ENCODE measurements around the gene VSX2.
A peak's percentile ranks its signal among the peaks of the same experiment; 100 is the strongest.

Gene VSX2

DNA sequence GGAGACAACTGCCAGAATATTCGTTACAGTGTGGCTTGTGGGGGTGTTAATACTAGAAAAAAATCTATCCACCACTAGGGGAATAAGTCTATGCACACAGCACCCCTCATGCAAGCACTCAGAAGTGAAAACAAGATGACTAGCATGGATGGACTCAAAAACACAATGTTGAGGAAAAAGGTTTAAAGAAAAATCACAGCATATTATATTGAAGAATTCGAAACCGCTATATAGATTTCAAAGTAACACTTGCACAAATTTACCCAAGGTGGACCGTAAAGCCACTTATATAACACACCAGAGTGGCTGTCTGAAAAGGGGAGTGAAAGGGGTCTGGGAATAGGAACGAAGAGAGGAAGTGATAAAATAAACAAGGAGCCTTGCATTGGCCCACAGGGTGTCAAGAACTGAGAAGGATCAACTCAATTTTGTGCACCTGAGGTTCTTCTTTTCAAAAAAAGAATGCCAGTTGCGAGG is 62.9 kb downstream of the VSX2 start:
- peak; percentile 83 for DNase-seq (ENCODE audit: low spot score)

DNA sequence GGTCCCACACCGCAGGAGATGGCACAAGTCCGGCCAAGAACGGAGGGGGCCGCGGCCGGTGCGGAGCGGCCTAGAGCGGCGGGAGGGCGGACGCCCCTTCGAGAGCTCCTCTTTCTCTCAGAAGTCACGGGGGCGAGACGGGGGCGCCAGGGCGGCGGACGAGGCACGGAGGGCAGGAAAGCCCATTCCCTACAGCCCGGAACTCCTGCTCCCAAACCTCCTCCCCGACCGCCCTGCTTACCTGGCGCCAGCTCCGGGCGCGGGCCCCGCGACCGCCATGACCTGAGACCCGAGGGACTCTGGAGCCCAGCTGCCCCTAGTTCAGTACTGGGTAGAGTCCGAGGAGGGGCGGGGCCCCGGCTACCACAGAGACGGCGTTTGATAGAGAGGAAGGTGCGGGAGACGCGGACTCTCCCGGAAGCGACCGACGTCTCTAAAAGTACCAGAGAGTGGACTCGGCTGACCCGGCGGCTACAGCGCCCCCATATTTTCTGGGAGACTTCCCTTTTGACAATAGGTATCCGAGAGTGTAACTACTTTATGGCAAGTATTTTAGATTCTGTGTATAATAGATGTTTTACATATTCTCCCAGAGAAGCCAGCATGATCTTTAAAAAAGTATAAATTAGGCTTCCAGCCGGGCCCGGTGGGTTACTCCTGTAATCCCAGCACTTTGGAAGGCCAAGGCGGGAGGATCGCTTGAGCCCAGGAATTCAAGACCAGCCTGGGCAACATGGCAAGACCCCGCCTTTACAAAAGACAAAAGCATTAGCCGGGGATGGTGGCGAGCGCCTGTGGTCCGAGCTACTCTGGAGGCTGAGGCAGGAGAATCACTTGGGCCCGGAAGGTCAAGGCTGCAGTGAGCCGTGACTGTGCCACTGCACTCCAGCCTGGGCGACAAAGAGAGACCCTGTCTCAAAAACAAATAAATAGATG is 63.7 kb downstream of the VSX2 start, which contains the start of gene ABCD4:
Gene ABCD4, minus strand, starts transcription at position 301 of the 936 bp plus-strand sequence. Its CDS starts 22 bp downstream, at position 279.
- peak; percentile 99 for DNase-seq (ENCODE audit: low spot score)

DNA sequence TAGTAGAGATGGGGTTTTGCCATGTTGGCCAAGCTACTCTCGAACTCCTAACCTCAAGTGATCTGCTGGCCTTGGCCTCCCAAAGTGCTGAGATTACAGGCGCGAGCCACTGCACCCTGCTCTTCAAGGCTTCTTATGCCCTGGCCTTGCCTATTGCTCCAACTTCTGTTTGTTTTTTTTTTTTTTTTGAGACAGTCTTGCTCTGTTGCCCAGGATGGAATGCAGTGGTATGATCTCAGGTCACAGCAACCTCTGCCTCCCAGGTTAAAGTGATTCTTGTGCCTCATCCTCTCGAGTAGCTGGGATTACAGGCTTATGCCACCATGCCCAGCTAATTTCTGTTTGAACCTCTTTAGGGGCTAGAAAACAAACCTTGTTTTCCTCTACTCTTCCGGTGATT is 69.4 kb downstream of the VSX2 start:
- DNase-seq (ENCODE audit: low spot score) = no peak

DNA sequence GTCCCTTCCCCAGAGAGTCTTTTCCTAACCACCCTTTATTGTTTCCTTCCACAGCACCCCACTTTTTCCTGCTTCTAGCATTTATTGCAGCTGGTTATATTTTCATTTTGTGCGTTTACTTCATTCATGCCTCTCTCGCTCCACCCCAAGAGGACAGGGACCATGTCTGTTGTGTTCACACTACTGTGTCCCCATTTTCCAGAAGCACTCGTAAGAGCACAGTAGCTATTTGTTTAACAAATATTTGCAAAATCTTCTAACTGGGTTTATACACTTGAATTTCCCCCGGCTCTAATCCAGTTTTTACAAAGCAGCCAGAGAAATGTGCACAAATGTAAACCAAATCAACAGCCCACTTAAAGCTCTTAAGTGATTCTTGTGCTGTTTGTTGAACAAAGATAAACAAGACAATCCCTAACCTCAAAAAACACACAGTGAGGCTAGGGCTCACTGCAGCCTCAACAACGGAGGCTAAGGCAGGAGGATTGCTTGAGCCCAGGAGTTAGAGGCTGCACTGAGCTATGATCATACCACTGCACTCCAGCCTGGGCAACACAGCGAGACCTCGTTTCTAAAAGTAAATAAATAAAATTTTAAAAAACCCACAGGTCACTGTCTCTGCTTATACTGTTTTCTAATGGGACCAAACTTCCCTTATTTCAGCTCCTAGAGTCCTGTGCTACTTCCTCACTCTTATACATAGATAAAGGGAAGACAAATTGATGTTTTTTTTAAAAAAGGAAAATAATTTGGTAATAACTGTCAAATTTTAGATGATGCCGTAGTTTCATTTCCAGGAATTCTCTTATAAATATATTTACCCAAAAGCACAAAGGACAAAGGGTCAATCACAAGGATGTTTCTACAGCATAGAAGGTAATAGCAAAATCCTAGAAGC is 70.1 kb downstream of the VSX2 start:
- DNase-seq (ENCODE audit: low spot score) = no peak

DNA sequence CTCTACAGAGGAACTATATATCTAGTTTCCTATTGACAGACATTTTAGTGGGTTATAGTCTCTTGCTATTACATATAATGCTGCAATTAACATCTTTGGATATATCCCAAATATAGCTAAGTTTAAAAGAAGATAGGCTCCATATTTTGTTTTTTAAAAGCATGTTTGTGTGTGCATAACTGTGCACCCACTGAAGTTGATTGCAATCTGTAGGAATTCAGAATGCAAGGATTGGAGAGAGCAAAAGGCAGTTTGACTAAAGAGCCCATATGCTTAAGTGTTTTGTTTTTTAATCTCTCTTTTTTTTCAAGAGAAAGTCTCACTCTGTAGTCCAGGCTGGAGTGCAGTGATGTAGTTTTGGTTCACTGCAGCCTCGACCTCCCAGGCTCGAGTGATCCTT is 72.9 kb downstream of the VSX2 start:
- no peak for DNase-seq (ENCODE audit: low spot score)

Data from SW480 (cell line).